LoVo (cell line): ENCODE data around the gene LIX1L.

ENCODE experiments used
- DNase-seq: peaks from one replicate; pipeline ENCODE4 v3.0.0-alpha.2; 2016; ENCODE audit warnings: low spot score

LIX1L gene

DNA sequence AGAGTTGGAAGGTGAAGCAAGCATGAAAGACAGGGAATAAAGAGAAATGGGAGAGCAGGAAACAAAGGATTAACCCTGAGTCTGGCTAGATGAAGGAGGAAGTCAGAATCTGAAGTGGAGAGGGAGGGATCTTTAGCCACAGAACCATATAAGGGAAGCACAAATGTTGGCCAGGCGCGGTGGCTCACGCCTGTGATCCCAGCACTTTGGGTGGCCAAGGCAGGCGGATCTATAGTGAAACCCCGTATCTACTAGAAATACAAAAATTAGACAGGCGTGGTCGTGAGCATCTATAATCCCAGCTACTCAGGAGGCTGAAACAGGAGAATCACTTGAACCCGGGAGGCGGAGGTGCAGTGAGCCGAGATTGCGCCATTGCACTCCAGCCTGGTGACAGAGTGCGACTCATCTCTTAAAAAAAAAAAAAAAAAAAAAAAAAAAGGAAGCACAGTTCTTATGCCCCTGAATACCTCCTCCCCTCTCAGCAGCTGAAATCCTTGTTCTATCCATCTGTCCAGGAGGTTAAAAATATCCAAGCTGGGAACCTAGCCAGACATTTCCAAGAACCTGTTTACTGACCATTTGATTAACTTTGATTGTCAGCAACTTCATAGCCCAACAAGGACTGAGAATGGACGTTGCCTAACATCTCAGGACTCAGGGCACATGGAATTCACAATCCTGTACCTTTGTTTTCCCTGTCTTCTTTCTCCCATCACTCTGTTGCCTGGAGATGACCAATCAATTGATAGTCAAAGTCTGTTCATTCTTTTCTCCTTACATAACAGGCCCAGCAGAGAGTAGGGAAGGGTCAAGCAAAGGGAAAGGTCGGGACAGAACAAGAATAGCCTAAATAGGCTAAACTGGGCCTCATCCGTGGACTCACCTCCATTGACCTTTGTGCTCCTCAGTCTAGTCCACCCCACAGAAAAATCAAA, 28.0 kb upstream of the LIX1L start:
- DNase-seq = peak; percentile 63

GRCh38 chr1:145985129-145985501, 27.3 kb upstream of the LIX1L start:
- no peak for DNase-seq

DNA sequence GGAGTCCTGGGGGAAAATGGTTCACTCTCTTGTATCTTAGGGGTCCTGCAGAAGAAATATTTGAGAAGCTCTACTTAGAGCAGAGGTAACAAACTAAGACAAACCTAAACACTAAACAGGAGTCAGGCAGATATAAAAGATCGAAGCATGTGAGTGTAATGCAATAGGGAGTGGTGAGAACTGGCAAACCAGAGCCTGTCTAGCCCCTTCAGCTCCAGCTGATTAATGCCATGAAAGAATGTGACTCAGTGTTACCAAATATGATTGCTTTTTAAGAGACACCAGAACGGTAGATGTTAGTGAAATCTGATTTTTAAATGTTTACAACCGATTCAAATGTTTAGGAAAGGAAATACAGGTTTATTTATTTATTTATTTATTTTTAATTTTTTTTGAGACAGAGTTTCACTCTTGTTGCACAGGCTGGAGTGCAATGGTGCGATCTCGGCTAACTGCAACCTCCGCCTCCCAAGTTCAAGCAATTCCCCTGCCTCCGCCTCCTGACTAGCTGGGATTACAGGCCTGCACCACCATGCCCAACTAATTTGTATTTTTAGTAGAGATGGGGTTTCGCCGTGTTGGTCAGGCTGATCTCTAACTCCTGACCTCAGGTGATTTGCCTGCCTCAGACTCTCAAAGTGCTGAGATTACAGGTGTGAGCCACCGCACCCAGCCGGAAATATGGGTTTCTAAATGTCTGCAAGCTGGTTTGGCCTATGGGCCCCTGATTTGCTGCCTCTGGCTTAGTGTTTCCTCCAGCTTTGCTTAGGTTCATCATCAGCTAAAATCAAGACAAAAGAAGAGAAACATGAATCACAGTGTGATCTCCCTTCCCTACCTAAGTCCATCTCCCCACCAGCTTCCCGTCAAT, 26.4 kb upstream of the LIX1L start:
- DNase-seq = no peak

DNA sequence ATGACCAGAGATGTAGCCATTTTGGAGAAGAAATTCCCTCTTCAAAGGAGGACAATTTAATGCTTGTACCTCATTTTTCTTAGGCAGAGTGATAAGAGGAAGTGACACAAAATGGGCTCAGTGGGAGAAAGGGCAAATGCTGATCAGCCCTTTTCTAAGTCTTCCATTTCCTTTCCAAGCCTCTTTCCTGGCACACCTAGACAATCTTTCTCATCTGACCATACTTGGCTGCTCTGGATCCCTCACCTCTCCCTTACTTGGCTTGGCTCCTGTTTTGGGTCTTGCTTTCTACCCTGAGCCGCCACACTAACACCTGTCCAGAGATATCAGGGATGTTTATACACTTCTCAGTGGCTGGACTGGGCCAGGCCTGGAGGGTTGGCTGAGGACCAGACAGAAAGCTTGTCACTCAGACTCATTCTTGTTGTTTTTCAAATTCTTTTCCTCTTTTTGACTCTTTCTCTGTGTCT, 25.4 kb upstream of the LIX1L start:
- DNase-seq = peak; percentile 67

DNA sequence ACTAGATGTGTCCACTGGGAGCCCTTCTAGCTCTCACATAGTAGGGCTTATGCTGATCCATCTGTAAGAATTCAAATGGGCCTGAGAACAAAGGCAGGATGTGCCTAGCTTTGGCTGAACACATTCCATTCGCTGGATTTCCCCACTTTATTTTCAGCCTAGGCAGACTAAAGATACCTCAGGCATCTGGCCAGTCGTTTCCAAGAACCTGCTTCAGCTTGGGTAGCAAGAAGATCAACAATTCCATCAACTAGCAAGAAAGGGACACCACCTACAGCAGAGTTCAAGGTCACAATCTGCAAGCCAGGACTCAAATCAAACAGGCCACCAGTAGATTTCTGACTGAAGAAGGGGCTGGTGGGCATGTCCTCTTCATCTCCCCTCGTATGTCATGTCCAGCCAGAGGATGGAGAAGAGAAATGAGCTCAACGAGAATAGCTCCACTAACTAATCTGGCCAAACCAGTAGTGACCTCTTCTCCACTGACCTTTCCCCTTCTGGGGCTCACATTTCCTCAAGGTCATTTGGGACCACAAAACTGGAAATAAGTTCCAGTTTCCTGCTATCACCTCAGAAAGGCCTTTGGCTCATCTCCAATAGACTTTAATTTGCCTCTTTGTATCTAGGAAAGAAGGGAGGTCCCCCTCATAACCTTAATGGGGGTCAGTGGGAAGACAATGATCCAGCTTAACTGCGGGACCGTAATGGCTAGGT, 24.4 kb upstream of the LIX1L start:
- DNase-seq = no peak

DNA sequence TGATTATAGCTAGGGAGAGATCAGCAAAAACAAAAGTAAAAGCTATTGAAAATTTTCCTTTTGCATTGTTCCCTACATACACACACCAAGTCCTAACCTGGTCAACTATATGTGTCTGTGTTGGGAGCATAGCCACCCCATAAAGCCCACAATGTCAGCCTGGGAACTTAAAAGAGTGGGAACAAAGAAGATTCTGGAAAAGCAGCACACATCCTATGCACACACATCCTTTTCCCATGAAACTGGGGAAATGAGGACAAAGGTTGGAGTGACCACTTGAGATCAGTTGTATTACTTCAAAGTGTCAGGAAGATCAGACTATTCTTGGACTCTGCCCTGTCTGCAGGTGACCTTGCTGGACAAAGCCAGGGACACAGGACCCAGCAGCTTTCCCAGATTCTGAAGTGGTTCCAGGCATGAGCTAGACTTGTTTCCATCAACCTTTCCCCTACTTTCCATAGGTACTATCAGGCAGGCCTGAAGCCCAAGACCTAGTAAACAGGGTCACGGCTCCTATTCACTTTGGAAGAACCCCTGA, 22.7 kb upstream of the LIX1L start:
- DNase-seq = no peak

- no peak for DNase-seq
These were observed 22.1 kb upstream of the LIX1L start for GRCh38 chr1:145979746-145980456.

GRCh38 chr1:145978854-145979745, 21.3 kb upstream of the LIX1L start:
- DNase-seq = peak; percentile 97

DNA sequence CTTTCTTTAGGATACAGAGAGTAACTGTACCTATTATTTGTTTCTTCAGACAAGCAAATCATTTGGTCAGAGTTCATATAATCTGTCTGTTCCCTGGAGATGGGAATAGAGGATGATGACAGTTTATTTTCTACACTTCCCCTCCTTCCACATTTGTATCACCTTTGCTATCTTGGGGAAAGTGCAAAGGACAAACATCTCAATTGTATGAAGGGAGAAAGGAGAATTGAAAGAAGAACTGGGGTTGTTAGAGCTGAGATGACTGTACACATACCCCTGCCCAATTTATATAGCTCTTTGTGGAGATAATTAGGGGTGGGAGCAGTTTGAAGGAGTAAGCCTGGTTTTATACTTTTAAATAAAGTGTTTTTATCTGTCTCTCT, 20.6 kb upstream of the LIX1L start:
- DNase-seq = no peak

GRCh38 chr1:145977486-145978470, 20.0 kb upstream of the LIX1L start:
- DNase-seq = peak; percentile 87

- DNase-seq = no peak
These were observed 19.2 kb upstream of the LIX1L start for GRCh38 chr1:145977016-145977415.

GRCh38 chr1:145975216-145975615, 17.4 kb upstream of the LIX1L start:
- no peak for DNase-seq

DNA sequence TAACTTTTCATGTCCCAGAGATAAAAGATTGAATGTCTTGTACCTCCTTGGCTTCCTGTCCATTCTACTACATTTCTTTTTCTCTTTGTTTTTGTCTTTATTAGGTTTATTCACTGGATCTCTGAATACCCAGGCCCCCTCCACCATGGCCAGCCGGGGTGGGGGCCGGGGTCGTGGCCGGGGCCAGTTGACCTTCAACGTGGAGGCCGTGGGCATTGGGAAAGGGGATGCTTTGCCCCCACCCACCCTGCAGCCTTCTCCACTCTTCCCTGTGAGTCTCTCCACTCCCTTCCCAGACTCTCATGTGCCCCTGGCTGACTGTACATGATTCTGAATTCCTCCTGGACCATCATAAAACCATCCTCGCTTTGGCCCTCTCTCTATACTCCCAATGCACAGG, 16.9 kb upstream of the LIX1L start:
- DNase-seq = no peak

DNA sequence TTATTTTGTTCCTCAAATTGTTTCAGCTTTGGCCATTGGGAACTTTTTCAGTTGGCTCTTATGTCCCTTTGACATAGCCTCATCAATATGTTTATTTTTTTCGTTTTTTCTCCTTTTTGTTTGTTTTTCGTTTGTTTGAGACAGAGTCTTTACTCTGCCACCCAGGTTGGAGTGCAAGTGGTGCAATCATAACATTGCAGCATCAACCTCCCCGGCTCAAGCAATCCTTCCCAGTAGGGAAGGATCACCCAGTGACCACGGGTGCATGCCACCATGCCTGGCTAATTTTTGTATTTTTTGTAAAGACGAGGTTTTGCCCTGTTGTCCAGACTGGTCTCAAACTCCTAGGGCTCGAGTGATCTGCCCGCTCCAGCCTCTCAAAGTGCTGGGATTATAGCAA, 14.8 kb upstream of the LIX1L start:
- no peak for DNase-seq

DNA sequence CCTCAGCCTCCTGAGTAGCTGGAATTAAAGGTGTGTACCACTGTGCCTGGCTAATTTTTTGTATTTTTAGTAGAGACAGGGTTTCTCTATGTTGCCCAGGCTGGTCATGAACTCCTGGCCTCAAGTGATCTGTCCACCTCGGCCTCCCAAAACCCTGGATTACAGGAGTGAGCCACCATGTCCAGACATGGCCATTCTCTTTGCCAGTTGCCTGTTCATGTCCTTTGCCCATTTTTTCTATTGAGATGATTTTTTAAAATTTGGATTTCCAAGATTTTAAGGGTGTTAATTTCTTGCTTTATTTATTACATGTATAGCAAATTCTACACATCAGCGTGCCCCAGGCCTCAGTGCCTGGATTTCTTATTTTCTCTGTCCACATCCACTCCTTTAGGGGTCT, 9.5 kb upstream of the LIX1L start:
- no peak for DNase-seq

- no peak for DNase-seq
These were observed 7.4 kb upstream of the LIX1L start for GRCh38 chr1:145965119-145965744.

DNA sequence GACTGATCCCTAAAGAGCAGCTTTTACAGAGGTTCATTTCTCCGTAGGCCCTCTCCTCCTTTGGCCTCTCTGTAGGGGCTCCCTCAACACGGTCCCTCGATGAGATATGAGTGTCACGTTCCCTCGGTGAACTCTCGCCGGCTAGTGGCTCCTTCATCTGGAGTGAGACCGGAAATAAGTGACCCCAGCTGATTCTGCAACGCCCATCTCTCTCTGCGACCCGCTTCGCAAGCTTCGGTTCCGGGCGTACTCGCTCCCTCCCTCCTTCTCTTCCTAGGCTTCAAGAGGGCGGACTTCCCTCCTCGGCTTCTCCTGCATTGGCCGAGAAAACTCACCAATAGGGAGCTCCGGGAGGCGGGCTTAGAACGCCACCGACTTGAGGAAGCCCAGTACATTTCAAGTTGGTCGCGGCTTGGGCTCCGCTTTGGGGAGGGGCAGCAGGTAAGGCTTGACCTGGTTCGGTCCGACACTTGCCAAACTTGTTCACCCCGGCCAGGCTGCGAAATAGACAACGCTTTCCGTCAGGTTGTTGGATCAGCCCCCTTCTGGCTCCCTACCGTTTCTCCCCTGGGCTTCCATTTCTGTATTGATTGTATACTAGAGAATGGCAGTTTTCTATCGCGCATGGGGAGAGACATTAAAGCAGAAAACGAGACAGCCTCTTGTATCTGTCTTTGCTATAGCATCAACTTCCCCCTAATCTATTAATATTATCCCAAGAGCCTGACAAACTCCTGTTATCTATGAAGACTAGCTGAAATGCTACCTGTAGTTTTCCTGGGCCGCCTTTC, 6.7 kb upstream of the LIX1L start, which contains the start of the genes ANKRD34A and POLR3GL:
Gene ANKRD34A (minus strand): TSS at position 248 of the 791 bp plus-strand sequence. CDS start 2,816 bp downstream, outside the sequence.
Gene POLR3GL (plus strand): TSS at position 363 of the 791 bp plus-strand sequence. CDS start 10,176 bp downstream, outside the sequence.
- DNase-seq = peak; percentile 93
